GM12874 (cell line): ENCODE measurements around the gene LIN52.
A peak's percentile ranks its signal among the peaks of the same experiment; 100 is the strongest.

ENCODE experiments used
- CTCF ChIP-seq: IDR thresholded peaks from 2 replicates; pipeline ENCODE4 v1.5.1; 2011; ENCODE audit warnings: low read depth, mild to moderate bottlenecking, control low read depth, low read length, moderate library complexity; ENCODE audit not compliant: insufficient read depth

Gene LIN52

GRCh38 chr14:74198441-74199234, 113.9 kb downstream of the LIN52 start:
- TF ChIP-seq CTCF, result no peak

- no peak for TF ChIP-seq CTCF
Observed at GRCh38 chr14:74202113-74202512, 117.4 kb downstream of the LIN52 start.

- no peak for TF ChIP-seq CTCF
Observed at GRCh38 chr14:74203639-74204038, 118.9 kb downstream of the LIN52 start.

DNA sequence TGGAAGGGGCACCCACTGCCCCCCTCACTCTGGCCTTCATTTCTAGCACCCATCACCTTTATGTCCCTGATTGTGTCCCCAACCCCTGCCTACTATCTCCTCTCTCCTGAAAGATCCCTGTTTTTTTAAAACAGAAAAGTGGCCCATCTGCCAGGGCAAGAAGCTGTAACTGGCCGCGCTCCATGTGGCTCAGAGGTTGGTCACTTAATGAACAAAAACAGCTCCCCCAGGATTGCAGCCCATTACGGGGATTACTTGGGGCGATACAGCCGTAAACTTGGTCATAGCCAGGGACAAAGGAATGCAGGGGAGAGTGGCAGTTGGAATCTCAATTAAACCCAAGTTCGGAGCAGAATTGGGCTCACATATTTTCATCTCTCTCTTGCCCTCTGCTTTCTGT, 119.7 kb downstream of the LIN52 start:
- TF ChIP-seq CTCF, result no peak

DNA sequence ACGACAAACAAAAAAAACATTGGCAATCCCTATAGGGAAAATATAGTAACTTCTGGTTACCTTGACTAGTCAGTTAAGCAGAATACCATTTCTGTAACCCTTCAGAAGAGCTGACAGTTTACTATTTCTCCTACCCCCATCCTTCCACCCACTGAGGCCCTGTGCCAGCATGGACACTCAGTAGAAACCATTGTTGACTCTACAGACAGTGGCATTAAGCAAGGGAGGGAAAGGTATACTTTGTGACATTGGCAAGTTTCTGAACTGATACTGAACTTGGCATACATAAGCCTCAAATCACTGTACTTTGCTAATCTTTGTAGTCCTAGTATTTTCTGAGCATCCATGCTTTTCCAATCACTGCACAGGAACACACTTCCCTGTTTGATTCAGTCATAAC, 121.1 kb downstream of the LIN52 start:
- TF ChIP-seq CTCF, result no peak

DNA sequence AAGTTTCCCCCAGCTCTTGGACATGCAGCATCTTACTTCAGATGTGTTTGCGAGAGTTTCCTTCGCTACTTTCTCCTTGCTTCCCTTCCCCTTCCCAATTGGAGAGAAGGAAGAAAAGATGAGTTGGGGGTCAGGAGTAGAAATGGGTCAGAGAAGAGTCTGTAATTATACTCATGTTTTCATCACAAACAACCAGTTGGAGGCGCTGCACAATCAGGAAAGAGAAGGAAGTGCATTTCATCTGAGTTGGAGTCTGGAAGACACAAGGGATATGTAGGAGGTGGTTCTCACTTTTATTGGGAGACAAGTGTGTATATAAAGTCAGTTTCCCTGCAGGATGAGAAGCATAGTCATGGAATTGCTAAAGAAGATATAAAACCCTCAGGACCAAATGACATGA, 123.2 kb downstream of the LIN52 start:
- TF ChIP-seq CTCF, result 0 out of 2 replicates have a peak, but pooled peaks have one; percentile 6

DNA sequence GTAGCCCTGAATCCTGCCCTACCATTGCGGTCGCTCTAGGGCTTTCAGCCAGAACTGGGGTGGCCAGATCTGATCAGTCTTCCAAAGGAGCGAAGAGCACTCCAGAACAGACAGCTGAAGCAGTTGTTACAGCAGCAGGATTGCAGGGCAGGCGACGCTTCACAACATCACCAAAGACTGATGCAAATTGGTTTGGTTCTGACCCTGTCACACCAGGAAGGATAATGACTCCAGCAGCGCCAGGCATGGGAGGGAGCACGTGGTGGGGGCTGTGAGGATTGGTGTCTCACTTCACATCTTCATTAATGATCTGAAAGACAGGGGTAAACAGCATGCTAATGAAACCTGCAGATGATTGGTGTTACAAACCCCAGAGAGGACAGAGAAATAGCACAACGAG, 123.9 kb downstream of the LIN52 start:
- no peak for TF ChIP-seq CTCF
